Keratinocyte (primary cell): Measurements from ENCODE around the gene UBE2D3. TPM values are rescaled to one million over a fixed set of nuclear protein-coding genes. Genes with fewer than 3 reads are reported as not detected.
A peak's percentile ranks its signal among the peaks of the same experiment; 100 is the strongest.

ENCODE experiments used
- DNase-seq: peaks from one replicate; pipeline ENCODE4 v3.0.0-alpha.2; 2011; ENCODE audit warnings: low read depth, missing footprints, low spot score
- FAIRE-seq: peaks from 2 replicates; lab custom pipeline; 2011; peaks lifted over from hg19 to GRCh38; lab: Jason Lieb, UNC
- H2AFZ ChIP-seq: 2 replicates; pipeline ENCODE4 v1.6.0; 2012; ENCODE audit warnings: low read length, control low read depth, inconsistent platforms; ENCODE audit not compliant: control insufficient read depth
- H3K27ac ChIP-seq: 2 replicates; pipeline ENCODE4 v1.5.1; 2011; ENCODE audit warnings: low read length; ENCODE audit not compliant: control insufficient read depth, insufficient read depth
- H3K27me3 ChIP-seq: 3 replicates; pipeline ENCODE4 v1.6.0; 2011; ENCODE audit warnings: low read length; ENCODE audit not compliant: control insufficient read depth, insufficient read depth; ENCODE audit errors: extremely low read depth
- H3K36me3 ChIP-seq, 2 experiments: 2 replicates in 1 of 2; 3 replicates in 1 of 2; pipeline ENCODE4 v1.5.1; 2011; ENCODE audit warnings: low read length in 2 of 2, mild to moderate bottlenecking in 1 of 2; ENCODE audit not compliant: control insufficient read depth in 2 of 2, insufficient read depth in 2 of 2; ENCODE audit errors: extremely low read depth in 1 of 2
- H3K4me1 ChIP-seq: 3 replicates; pipeline ENCODE4 v1.5.1; 2011; ENCODE audit warnings: low read length; ENCODE audit not compliant: control insufficient read depth, insufficient read depth; ENCODE audit errors: extremely low read depth
- H3K4me2 ChIP-seq: 3 replicates; pipeline ENCODE4 v1.6.0; 2011; ENCODE audit warnings: low read depth, low read length; ENCODE audit not compliant: control insufficient read depth, insufficient read depth; ENCODE audit errors: extremely low read depth
- H3K4me3 ChIP-seq, 3 experiments: fragments of 200-600 bp in 1 of 3; sonication (generic) in 1 of 3; 2 replicates in 2 of 3; 3 replicates in 1 of 3; pipeline ENCODE4 v1.5.1; 2011 to 2016; ENCODE audit warnings: low read length in 3 of 3, mild to moderate bottlenecking in 3 of 3, control low read depth in 2 of 3, inconsistent platforms in 1 of 3, low read depth in 1 of 3, mixed read lengths in 1 of 3, mixed run types in 1 of 3, moderate library complexity in 1 of 3; ENCODE audit not compliant: control insufficient read depth in 2 of 3, insufficient read depth in 2 of 3; ENCODE audit errors: extremely low read depth in 1 of 3
- H3K79me2 ChIP-seq: 2 replicates; pipeline ENCODE4 v1.6.0; 2012; ENCODE audit warnings: low read length; ENCODE audit not compliant: control insufficient read depth, insufficient read depth
- H3K9ac ChIP-seq: 3 replicates; pipeline ENCODE4 v1.6.0; 2011; ENCODE audit warnings: low read length; ENCODE audit not compliant: control insufficient read depth, insufficient read depth; ENCODE audit errors: extremely low read depth
- H3K9me1 ChIP-seq: 3 replicates; pipeline ENCODE4 v1.6.0; 2011; ENCODE audit warnings: low read length; ENCODE audit not compliant: control insufficient read depth, insufficient read depth; ENCODE audit errors: extremely low read depth
- H3K9me3 ChIP-seq: 2 replicates; pipeline ENCODE4 v1.5.1; 2012; ENCODE audit warnings: low read depth, low read length; ENCODE audit not compliant: control insufficient read depth
- H4K20me1 ChIP-seq: 3 replicates; pipeline ENCODE4 v1.6.0; 2011; ENCODE audit warnings: low read length; ENCODE audit not compliant: control insufficient read depth, insufficient read depth; ENCODE audit errors: extremely low read depth
- CTCF ChIP-seq, 3 experiments: IDR thresholded peaks in 1 of 3; conservative IDR thresholded peaks in 1 of 3; optimal IDR thresholded peaks in 1 of 3; 2 replicates in 2 of 3; 3 replicates in 1 of 3; pipeline versions ENCODE3 to v1.5.1; 2011; ENCODE audit warnings: low read length in 3 of 3, mild to moderate bottlenecking in 3 of 3, moderate library complexity in 2 of 3, control low read depth in 1 of 3, inconsistent platforms in 1 of 3; ENCODE audit not compliant: insufficient read depth in 2 of 3; ENCODE audit errors: extremely low read depth in 1 of 3
- EZH2 ChIP-seq: IDR thresholded peaks from one replicate; pipeline ENCODE4 v1.6.1; 2012; ENCODE audit warnings: inconsistent platforms, mild to moderate bottlenecking, low read length, moderate library complexity
- dilution Hi-C: fragments of 300-500 bp; cut with MboI; formaldehyde crosslinking; loops from one replicate; pipeline ENCODE4 v1.7.0; 2020; ENCODE audit warnings: low sequenced_read_pairs; ENCODE audit not compliant: extremely low pct_ligation_motif_present
- polyA plus RNA-seq, 5 experiments: library from polyadenylated mRNA; depleted of rRNA in 3 of 5; stranded (reverse) in 3 of 5; stranded (forward) in 1 of 5; unstranded in 1 of 5; fragments of >200 nt; gene quantifications; 1 replicate in 1 of 5; 2 replicates in 3 of 5; 3 replicates in 1 of 5; pipeline versions ENCODE4 v1.2.1 to v1.2.3, GENCODE V29; 2011 to 2012; ENCODE audit warnings: missing spikeins in 2 of 5, low read depth in 1 of 5, low replicate concordance in 1 of 5

UBE2D3 gene
- polyA plus RNA-seq, 1 donor (not counting 4 experiments of a cell fraction or from before 2014, with no cell fraction given) = 567 TPM

DNA sequence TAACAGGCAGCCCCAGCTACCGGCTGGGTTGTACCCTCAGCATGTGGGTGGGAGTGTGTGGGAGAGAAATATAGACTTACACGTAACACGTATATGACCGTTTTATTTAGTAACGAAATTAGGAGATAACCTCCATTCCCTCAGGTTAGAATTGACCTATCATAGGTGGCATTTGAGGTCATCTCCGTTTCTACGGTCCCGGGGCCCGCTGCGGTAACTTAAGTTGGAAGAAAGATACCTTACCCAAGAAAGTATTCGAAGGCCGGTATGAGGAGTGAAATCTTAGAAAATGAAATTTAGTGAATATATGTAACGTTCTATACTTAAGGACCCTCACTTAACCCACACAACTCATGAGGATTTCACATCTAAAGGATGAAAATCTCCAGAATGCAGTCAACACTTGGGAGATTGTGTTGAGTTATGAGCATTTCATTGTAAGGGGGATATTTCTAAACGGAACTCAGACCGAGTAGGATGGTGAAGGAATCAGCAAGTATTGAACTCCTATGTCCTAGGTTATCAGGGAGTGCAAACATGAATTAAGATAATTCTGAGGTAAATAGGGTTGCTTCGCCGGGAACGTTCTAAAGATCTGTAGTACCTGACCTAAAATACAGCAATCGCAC lies 42.3 kb upstream of the UBE2D3 start:
- peak overlapping the region; percentile 97 for H3K9ac ChIP-seq
- peak overlapping the region; percentile 98 for H3K27ac ChIP-seq
- no peaks in the 10 kb centered on the region for H3K27me3 ChIP-seq
- dilution Hi-C loops = no loop called here
- TF ChIP-seq CTCF (optimal IDR thresholded peaks at IDR 0.05 in 1 of 3, IDR thresholded peaks at IDR 0.05 in 1 of 3, conservative IDR thresholded peaks at IDR 0.05 in 1 of 3; ENCODE audit: extremely low read depth in 1 of 3, insufficient read depth in 2 of 3, low read length in 3 of 3) = no peak
- TF ChIP-seq EZH2 = no peak
- H3K9me1 ChIP-seq = no peaks in the 10 kb centered on the region
- H4K20me1 ChIP-seq = no peaks in the 10 kb centered on the region
- peaks cover 0 to 3% of the 10 kb centered on the region in 2 experiments for H3K36me3 ChIP-seq
- H3K9me3 ChIP-seq = no peaks in the 10 kb centered on the region
- FAIRE-seq (no peak), DNase-seq (no peak)
- peak overlapping the region; percentile 98 for H2AFZ ChIP-seq
- H3K4me1 ChIP-seq = peaks cover 23% of the 10 kb centered on the region
- H3K79me2 ChIP-seq = peaks cover 56% of the 10 kb centered on the region
- H3K4me3 ChIP-seq = peak overlapping the region; percentile 70 to 94 (median 92)
- peak overlapping the region; percentile 95 for H3K4me2 ChIP-seq

- Histone ChIP-seq H3K9ac (peak within 1 kb of the TSS; percentile 97), H3K79me2 (peaks cover 49% of the 10 kb centered on the region), H2AFZ (peak within 1 kb of the TSS; percentile 98), H3K36me3 (no peaks in the 10 kb centered on the region), H3K9me1 (no peaks in the 10 kb centered on the region), H3K9me3 (no peaks in the 10 kb centered on the region), H3K4me1 (peaks cover 23% of the 10 kb centered on the region), H3K4me3 (peak within 1 kb of the TSS; percentile 70 to 94 (median 92)), H3K27me3 (no peaks in the 10 kb centered on the region), H3K27ac (peak within 1 kb of the TSS; percentile 98), H3K4me2 (peak within 1 kb of the TSS; percentile 95), H4K20me1 (no peaks in the 10 kb centered on the region)
- no peak for TF ChIP-seq EZH2
- TF ChIP-seq CTCF (optimal IDR thresholded peaks at IDR 0.05 in 1 of 3, IDR thresholded peaks at IDR 0.05 in 1 of 3, conservative IDR thresholded peaks at IDR 0.05 in 1 of 3; ENCODE audit: extremely low read depth in 1 of 3, insufficient read depth in 2 of 3, low read length in 3 of 3) = no peak
- dilution Hi-C loops = no loop called here
- DNase-seq (peak; percentile 38), FAIRE-seq (peak; percentile 5)
Observed at GRCh38 chr4:102868781-102869568, 41.6 kb upstream of the UBE2D3 start, which contains the start of gene CISD2. TSS of gene CISD2 (plus strand) at chr4:102868992. CDS start at chr4:102869085, 93 bp downstream.
